ENCODE results near the gene TOM1L1.

Gene TOM1L1

GRCh38 chr17:55002458-55002857 lies 101.8 kb downstream of the TOM1L1 start:
- DNase-seq = no peak

DNA sequence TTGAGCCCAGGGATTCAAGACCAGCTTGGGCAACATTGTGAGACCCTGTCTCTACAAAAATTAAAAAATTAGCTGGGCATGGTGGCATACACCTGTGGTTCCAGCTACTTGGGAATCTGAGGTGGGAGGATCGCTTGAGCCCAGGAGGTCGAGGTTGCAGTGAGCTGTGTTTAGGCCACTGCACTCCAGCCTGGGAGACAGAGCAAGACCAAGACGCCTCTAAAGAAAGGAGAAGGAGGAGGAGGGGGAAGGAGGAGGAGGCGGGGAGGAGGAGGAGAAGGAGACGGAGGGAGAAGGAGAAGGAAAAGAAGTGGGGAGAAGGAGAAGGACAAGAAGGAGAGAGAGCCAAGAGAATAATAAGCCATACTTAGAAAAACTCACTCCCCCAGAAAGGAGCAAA lies 103.8 kb downstream of the TOM1L1 start:
- no peak for DNase-seq

DNA sequence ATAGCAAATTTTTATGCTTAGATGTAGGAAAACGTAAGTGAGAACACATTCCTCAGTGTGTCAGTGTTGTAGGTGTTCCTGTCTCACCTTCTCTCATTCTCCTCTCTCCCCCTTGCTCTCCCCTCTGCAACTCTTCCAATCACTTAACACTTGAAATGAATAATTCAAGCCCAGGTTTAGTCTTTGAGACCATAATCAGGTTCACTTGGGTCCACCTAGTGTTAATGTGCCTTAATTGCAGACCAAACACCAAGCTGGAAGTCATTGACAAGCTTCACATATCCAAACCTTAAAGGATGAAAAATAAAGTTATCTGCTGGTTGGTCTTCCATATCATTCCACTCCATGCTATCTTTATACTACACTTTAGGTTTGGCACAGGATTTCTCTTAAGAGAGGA lies 104.9 kb downstream of the TOM1L1 start:
- no peak for DNase-seq
